Measurements from ENCODE around the gene CGB5. TPM values are rescaled to one million over a fixed set of nuclear protein-coding genes. Genes with fewer than 3 reads are reported as not detected.
"Not testable (repeated sequence)": the region's sequence is repeated elsewhere in the genome, so short reads cannot be mapped to it uniquely, and the experiment has no call there.

Gene CGB5
- total RNA-seq (ENCODE audit: unreplicated experiment), result not detected
- long read RNA-seq, result 0 reads

DNA sequence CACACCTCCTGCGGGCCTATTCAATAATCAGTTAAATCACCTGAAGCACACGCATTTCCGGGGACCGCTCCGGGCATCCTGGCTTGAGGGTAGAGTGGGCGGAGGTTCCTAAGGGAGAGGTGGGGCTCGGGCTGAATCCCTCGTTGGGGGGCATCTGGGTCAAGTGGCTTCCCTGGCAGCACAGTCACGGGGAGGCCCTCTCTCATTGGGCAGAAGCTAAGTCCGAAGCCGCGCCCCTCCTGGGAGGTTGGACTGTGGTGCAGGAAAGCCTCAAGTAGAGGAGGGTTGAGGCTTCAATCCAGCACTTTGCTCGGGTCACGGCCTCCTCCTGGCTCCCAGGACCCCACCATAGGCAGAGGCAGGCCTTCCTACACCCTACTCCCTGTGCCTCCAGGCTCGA, at the start of gene CGB5:
TSS of gene CGB5 (plus strand) at position 301 of the 400 bp plus-strand sequence. CDS start 362 bp downstream, outside the sequence.
- not testable (repeated sequence) for H3K27ac Mint-ChIP-seq (ENCODE audit: unreplicated experiment); H3K9me3 Mint-ChIP-seq (ENCODE audit: unreplicated experiment); DNase-seq; H3K36me3 Mint-ChIP-seq (ENCODE audit: unreplicated experiment); H3K4me1 Mint-ChIP-seq (ENCODE audit: low read depth, unreplicated experiment); H3K27me3 Mint-ChIP-seq (ENCODE audit: unreplicated experiment); H3K4me3 Mint-ChIP-seq (ENCODE audit: unreplicated experiment)

DNA sequence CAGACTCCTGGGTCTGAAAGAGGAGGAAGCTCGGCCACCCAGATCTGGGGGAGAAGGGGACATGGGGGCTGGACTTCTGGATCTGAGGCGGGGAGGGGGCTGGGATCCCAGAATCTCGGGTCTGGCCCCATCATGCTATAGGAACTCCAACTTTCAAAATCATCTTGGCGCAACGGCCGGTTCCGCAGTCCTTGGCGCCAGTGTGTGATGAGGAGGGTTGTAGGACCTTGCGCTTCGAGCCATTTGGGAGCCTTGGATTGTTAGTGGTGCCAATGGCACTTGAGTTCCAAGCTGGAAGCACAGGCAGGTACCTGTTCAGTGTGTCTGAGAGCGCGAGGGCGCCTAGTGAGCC, 49.6 kb upstream of the CGB5 start:
- peak overlapping the region; percentile 100 for H3K4me3 Mint-ChIP-seq (ENCODE audit: unreplicated experiment)
- no peaks in the 10 kb centered on the region for H3K36me3 Mint-ChIP-seq (ENCODE audit: unreplicated experiment)
- peak overlapping the region; percentile 92 for H3K27ac Mint-ChIP-seq (ENCODE audit: unreplicated experiment)
- H3K9me3 Mint-ChIP-seq (ENCODE audit: unreplicated experiment), result peaks cover 8% of the 10 kb centered on the region
- peaks cover 24% of the 10 kb centered on the region for H3K4me1 Mint-ChIP-seq (ENCODE audit: low read depth, unreplicated experiment)
- TF ChIP-seq, protein P1, sequence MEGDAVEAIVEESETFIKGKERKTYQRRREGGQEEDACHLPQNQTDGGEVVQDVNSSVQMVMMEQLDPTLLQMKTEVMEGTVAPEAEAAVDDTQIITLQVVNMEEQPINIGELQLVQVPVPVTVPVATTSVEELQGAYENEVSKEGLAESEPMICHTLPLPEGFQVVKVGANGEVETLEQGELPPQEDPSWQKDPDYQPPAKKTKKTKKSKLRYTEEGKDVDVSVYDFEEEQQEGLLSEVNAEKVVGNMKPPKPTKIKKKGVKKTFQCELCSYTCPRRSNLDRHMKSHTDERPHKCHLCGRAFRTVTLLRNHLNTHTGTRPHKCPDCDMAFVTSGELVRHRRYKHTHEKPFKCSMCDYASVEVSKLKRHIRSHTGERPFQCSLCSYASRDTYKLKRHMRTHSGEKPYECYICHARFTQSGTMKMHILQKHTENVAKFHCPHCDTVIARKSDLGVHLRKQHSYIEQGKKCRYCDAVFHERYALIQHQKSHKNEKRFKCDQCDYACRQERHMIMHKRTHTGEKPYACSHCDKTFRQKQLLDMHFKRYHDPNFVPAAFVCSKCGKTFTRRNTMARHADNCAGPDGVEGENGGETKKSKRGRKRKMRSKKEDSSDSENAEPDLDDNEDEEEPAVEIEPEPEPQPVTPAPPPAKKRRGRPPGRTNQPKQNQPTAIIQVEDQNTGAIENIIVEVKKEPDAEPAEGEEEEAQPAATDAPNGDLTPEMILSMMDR (IDR thresholded peaks at IDR 0.05; ENCODE audit: partially characterized antibody, unreplicated experiment), result no peak
- DNase-seq, result no peak
- H3K27me3 Mint-ChIP-seq (ENCODE audit: unreplicated experiment), result no peaks in the 10 kb centered on the region

DNA sequence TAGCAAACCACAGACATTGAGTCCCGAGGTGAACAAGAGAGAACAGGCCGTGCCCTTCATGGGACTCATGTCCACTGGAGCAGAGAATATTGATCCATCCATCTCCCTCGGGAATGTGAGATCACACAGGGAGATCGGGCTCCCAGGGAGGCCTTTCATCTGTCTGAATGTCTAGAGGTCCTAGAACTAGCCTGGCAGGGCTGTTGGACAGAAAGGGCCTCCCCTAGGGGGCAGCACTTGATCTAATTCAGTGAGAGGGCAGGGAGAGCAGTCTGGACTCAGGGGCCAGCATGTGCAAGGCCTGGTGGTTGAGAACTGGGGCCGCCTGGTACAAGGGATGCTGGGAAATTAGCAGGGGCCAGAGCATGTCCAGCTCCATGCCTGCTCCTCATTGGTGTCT, 45.7 kb upstream of the CGB5 start:
- peak overlapping the region; percentile 1 for H3K27ac Mint-ChIP-seq (ENCODE audit: unreplicated experiment)
- H3K9me3 Mint-ChIP-seq (ENCODE audit: unreplicated experiment), result no peaks in the 10 kb centered on the region
- peak; percentile 84 for DNase-seq
- no peaks in the 10 kb centered on the region for H3K27me3 Mint-ChIP-seq (ENCODE audit: unreplicated experiment)
- H3K36me3 Mint-ChIP-seq (ENCODE audit: unreplicated experiment), result no peaks in the 10 kb centered on the region
- H3K4me1 Mint-ChIP-seq (ENCODE audit: low read depth, unreplicated experiment), result peaks cover 17% of the 10 kb centered on the region
- TF ChIP-seq, protein P1 (IDR thresholded peaks at IDR 0.05; ENCODE audit: partially characterized antibody, unreplicated experiment), result peak; percentile 64
- no peak overlapping the region for H3K4me3 Mint-ChIP-seq (ENCODE audit: unreplicated experiment)

DNA sequence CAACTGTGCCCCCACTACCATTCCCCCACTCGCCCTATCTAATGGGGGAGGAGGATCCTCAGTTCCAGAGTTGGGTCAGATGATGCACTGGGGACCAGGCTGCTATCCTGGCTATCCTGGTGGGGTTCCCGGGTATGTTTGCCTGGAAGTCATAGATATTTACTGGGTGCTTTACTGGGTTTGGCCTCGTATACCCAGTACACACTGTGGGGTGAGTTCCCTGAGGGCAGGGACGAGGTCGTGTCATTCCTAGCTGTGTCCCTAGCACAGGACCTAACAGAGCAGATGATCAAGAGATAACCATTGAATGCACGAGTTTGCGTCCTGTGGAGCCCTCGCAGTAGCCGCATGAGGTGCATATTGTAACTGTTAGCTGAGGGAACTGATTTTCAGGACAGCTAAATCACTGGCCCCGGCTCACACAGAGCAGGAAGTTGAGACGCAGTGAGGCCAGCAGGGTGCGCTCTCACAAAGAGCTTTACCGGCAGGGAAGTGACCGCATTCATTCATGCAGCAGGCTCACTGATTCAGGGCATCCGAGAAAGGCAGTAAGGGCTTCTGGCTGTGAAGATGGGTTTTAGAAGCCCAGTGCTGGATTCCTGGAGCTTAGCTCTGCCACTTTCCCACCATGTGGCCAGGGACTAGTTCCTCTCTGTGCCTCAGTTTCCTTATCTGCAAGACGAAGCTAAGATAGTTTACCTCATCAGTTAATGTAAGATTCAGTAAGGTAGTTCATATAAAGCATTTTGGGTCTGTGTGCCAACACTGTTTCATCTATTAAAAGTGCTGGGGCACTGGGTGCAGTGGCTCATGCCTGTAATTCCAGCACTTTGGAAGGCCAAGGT, 43.9 kb upstream of the CGB5 start:
- peak; percentile 87 for DNase-seq
- H3K4me1 Mint-ChIP-seq (ENCODE audit: low read depth, unreplicated experiment), result peaks cover 11% of the 10 kb centered on the region
- H3K27ac Mint-ChIP-seq (ENCODE audit: unreplicated experiment), result peak overlapping the region; percentile 38
- TF ChIP-seq, protein P1 (IDR thresholded peaks at IDR 0.05; ENCODE audit: partially characterized antibody, unreplicated experiment), result peak; percentile 69
- no peaks in the 10 kb centered on the region for H3K36me3 Mint-ChIP-seq (ENCODE audit: unreplicated experiment)
- H3K4me3 Mint-ChIP-seq (ENCODE audit: unreplicated experiment), result no peak overlapping the region
- H3K9me3 Mint-ChIP-seq (ENCODE audit: unreplicated experiment), result no peaks in the 10 kb centered on the region
- no peaks in the 10 kb centered on the region for H3K27me3 Mint-ChIP-seq (ENCODE audit: unreplicated experiment)

DNA sequence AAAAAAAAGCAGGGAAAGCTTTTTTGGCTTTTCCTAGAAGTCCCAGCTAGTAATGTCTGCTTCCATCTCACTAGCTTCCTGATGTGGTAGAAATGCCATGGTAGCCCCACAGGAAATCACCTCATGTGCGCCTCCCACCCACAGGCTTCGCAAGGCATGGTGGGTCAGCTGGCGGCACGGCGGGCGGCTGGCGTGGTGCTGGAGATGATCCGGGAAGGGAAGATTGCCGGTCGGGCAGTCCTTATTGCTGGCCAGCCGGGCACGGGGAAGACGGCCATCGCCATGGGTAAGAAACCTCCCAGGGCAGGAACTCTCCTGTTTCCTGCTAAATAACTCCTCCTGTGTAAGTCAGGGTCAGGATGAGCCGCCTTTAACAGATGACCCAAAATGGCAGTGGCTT, 39.5 kb upstream of the CGB5 start:
- no peaks in the 10 kb centered on the region for H3K27me3 Mint-ChIP-seq (ENCODE audit: unreplicated experiment)
- no peak for DNase-seq

More for the DNA sequence above, 39.5 kb upstream of the CGB5 start:
- Mint-ChIP-seq H3K4me3 (ENCODE audit: unreplicated experiment) (no peak overlapping the region), H3K27ac (ENCODE audit: unreplicated experiment) (no peak overlapping the region), H3K9me3 (ENCODE audit: unreplicated experiment) (peaks cover 2% of the 10 kb centered on the region), H3K36me3 (ENCODE audit: unreplicated experiment) (no peaks in the 10 kb centered on the region), H3K4me1 (ENCODE audit: low read depth, unreplicated experiment) (peaks cover 2% of the 10 kb centered on the region)
- TF ChIP-seq, protein P1 (IDR thresholded peaks at IDR 0.05; ENCODE audit: partially characterized antibody, unreplicated experiment), result no peak

Measured in glutamatergic neuron (in vitro differentiated cells).